H9 (cell line): ENCODE data around the gene EMC8. TPM values are rescaled to one million over a fixed set of nuclear protein-coding genes. Genes with fewer than 3 reads are reported as not detected.

Experiments
- DNase-seq: peaks from one replicate; pipeline ENCODE4 v3.0.0-alpha.2; 2017
- H2AFZ ChIP-seq: one replicate; pipeline ENCODE4 v1.6.1; 2013; ENCODE audit warnings: mild to moderate bottlenecking, low read length, control low read depth, moderate library complexity
- H2AK5ac ChIP-seq: 2 replicates; pipeline ENCODE4 v1.6.1; 2013; ENCODE audit warnings: low read length, control low read depth, mixed read lengths; ENCODE audit not compliant: insufficient read length
- H2BK120ac ChIP-seq: one replicate; pipeline ENCODE4 v1.6.1; 2013; ENCODE audit warnings: low read depth, mild to moderate bottlenecking, low read length, control low read depth, inconsistent platforms; ENCODE audit not compliant: poor library complexity, severe bottlenecking
- H2BK12ac ChIP-seq: 2 replicates; pipeline ENCODE4 v1.6.1; 2013; ENCODE audit warnings: low read length, control low read depth, mixed read lengths, low read depth; ENCODE audit not compliant: insufficient read length
- H2BK15ac ChIP-seq: 2 replicates; pipeline ENCODE4 v1.6.1; 2013; ENCODE audit warnings: low read depth, low read length, control low read depth
- H2BK20ac ChIP-seq: one replicate; pipeline ENCODE4 v1.6.1; 2013; ENCODE audit warnings: low read depth, mild to moderate bottlenecking, low read length, control low read depth, inconsistent platforms; ENCODE audit not compliant: poor library complexity, severe bottlenecking
- H2BK5ac ChIP-seq: 2 replicates; pipeline ENCODE4 v1.6.1; 2013; ENCODE audit warnings: low read length, control low read depth, mixed read lengths; ENCODE audit not compliant: insufficient read length
- H3K14ac ChIP-seq: 2 replicates; pipeline ENCODE4 v1.6.1; 2013; ENCODE audit warnings: low read length, control low read depth; ENCODE audit not compliant: insufficient read depth
- H3K18ac ChIP-seq: 2 replicates; pipeline ENCODE4 v1.6.1; 2013; ENCODE audit warnings: low read depth, mild to moderate bottlenecking, mixed read lengths, low read length, control low read depth; ENCODE audit not compliant: insufficient read length
- H3K23ac ChIP-seq: 2 replicates; pipeline ENCODE4 v1.6.1; 2013; ENCODE audit warnings: low read length, control low read depth, mixed read lengths, low read depth; ENCODE audit not compliant: insufficient read length
- H3K23me2 ChIP-seq: 2 replicates; pipeline ENCODE4 v1.6.1; 2013; ENCODE audit warnings: low read depth, mild to moderate bottlenecking, mixed read lengths, low read length, control low read depth; ENCODE audit not compliant: insufficient read length, poor library complexity, severe bottlenecking
- H3K27ac ChIP-seq: 2 replicates; pipeline ENCODE4 v1.5.1; 2013; ENCODE audit warnings: low read length, control low read depth, mixed read lengths, low read depth; ENCODE audit not compliant: insufficient read length
- H3K27me3 ChIP-seq: 2 replicates; pipeline ENCODE4 v1.6.1; 2013; ENCODE audit warnings: low read length, control low read depth, inconsistent platforms; ENCODE audit not compliant: insufficient read depth
- H3K4ac ChIP-seq: 2 replicates; pipeline ENCODE4 v1.6.1; 2013; ENCODE audit warnings: low read depth, mild to moderate bottlenecking, control low read depth, inconsistent platforms, low read length, moderate library complexity
- H3K4me1 ChIP-seq: 2 replicates; pipeline ENCODE4 v1.6.1; 2013; ENCODE audit warnings: low read length, control low read depth, inconsistent platforms; ENCODE audit not compliant: insufficient read depth
- H3K4me2 ChIP-seq: 2 replicates; pipeline ENCODE4 v1.6.1; 2013; ENCODE audit warnings: low read length, control low read depth, mixed read lengths; ENCODE audit not compliant: insufficient read length, insufficient read depth
- H3K56ac ChIP-seq: 2 replicates; pipeline ENCODE4 v1.6.1; 2013; ENCODE audit warnings: low read depth, mild to moderate bottlenecking, mixed read lengths, low read length, control low read depth; ENCODE audit not compliant: insufficient read length
- H3K79me1 ChIP-seq: 2 replicates; pipeline ENCODE4 v1.6.1; 2013; ENCODE audit warnings: low read depth, mild to moderate bottlenecking, moderate library complexity, low read length, control low read depth, inconsistent platforms; ENCODE audit not compliant: insufficient read depth, poor library complexity, severe bottlenecking
- H3K79me2 ChIP-seq: 2 replicates; pipeline ENCODE4 v1.6.1; 2013; ENCODE audit warnings: low read length, control low read depth, inconsistent platforms; ENCODE audit not compliant: insufficient read depth
- H3K9ac ChIP-seq: 2 replicates; pipeline ENCODE4 v1.6.1; 2013; ENCODE audit warnings: low read length, control low read depth, mixed read lengths; ENCODE audit not compliant: insufficient read length; ENCODE audit errors: extremely low read depth
- H3K9me3 ChIP-seq: one replicate; pipeline ENCODE4 v1.6.1; 2013; ENCODE audit warnings: low read depth, low read length, inconsistent platforms; ENCODE audit not compliant: control insufficient read depth
- H3T11ph ChIP-seq: one replicate; pipeline ENCODE4 v1.6.1; 2013; ENCODE audit warnings: mild to moderate bottlenecking, low read length, control low read depth, inconsistent platforms
- H4K20me1 ChIP-seq: one replicate; pipeline ENCODE4 v1.6.1; 2013; ENCODE audit not compliant: control insufficient read depth, insufficient read length, insufficient read depth
- H4K5ac ChIP-seq: 2 replicates; pipeline ENCODE4 v1.6.1; 2013; ENCODE audit warnings: low read depth, mild to moderate bottlenecking, mixed read lengths, low read length, control low read depth; ENCODE audit not compliant: insufficient read length
- H4K8ac ChIP-seq: replicated peaks from 2 replicates; pipeline ENCODE4 v1.6.1; 2013; ENCODE audit warnings: low read length, control low read depth, mixed read lengths, low read depth; ENCODE audit not compliant: insufficient read length
- H4K91ac ChIP-seq: 2 replicates; pipeline ENCODE4 v1.6.1; 2013; ENCODE audit warnings: low read depth, mild to moderate bottlenecking, moderate library complexity, mixed read lengths, low read length, control low read depth; ENCODE audit not compliant: insufficient read length
- H3K27ac Mint-ChIP-seq, 3 experiments: 2 replicates in 2 of 3; 3 replicates in 1 of 3; pipeline ENCODE4 v1.8.0; 2020 to 2021; ENCODE audit warnings: mixed read lengths in 3 of 3, mild to moderate bottlenecking in 1 of 3, moderate library complexity in 1 of 3
- H3K27me3 Mint-ChIP-seq: 2 replicates; pipeline ENCODE4 v1.8.0; 2021; ENCODE audit warnings: low read depth, mild to moderate bottlenecking, moderate library complexity, mixed read lengths
- H3K36me3 Mint-ChIP-seq, 3 experiments: 2 replicates in 2 of 3; 3 replicates in 1 of 3; pipeline ENCODE4 v1.8.0; 2020 to 2021; ENCODE audit warnings: low read depth in 3 of 3, mixed read lengths in 3 of 3; ENCODE audit not compliant: insufficient read depth in 1 of 3
- H3K4me1 Mint-ChIP-seq, 2 experiments: 2 replicates each; pipeline ENCODE4 v1.8.0; 2020; ENCODE audit warnings: mixed read lengths in 2 of 2
- H3K4me3 Mint-ChIP-seq, 2 experiments: 2 replicates in 1 of 2; 3 replicates in 1 of 2; pipeline ENCODE4 v1.8.0; 2020 to 2021; ENCODE audit warnings: mild to moderate bottlenecking in 2 of 2, mixed read lengths in 2 of 2, moderate library complexity in 1 of 2
- H3K9me3 Mint-ChIP-seq, 2 experiments: 2 replicates in 1 of 2; 3 replicates in 1 of 2; pipeline ENCODE4 v1.8.0; 2020; ENCODE audit warnings: mild to moderate bottlenecking in 2 of 2, mixed read lengths in 2 of 2, moderate library complexity in 1 of 2
- CTCF ChIP-seq: fragments of 200-600 bp; sonication (generic); conservative IDR thresholded peaks from 3 replicates; pipeline ENCODE4 v1.8.0; 2021; ENCODE audit warnings: antibody characterized with exemption, mild to moderate bottlenecking
- WGBS: extraction: QIAGEN DNeasy Blood & Tissue Kit; methylation state at CpG from one replicate; pipeline ENCODE4 v1.1.7; 2013; ENCODE audit warnings: missing lambda C conversion rate, low lambda C conversion rate, mixed read lengths; ENCODE audit not compliant: insufficient read length; ENCODE audit errors: extremely low coverage; 5-methylcytosine and 5-hydroxymethylcytosine counted together
- total RNA-seq: library from RNA; stranded (reverse); gene quantifications from 2 replicates; pipeline ENCODE4 v1.2.1, GENCODE V29; 2021

The EMC8 gene
- total RNA-seq, 1 experiment from 2014 or later = 52.3 TPM

- Histone ChIP-seq H2AK5ac (no peak overlapping the region), H2BK120ac (no peak overlapping the region), H3K4me2 (no peak overlapping the region), H3K4ac (no peak overlapping the region), H3K4me1 (no peaks in the 10 kb centered on the region), H2BK20ac (no peak overlapping the region), H3K79me2 (no peaks in the 10 kb centered on the region; the same call in 1 of the 2 replicates), H2BK5ac (no peak overlapping the region), H4K20me1 (no peaks in the 10 kb centered on the region), H2AFZ (no peak overlapping the region), H3K18ac (no peak overlapping the region), H4K91ac (no peak overlapping the region), H2BK15ac (no peak overlapping the region), H4K5ac (no peak overlapping the region), H3K56ac (no peak overlapping the region), H3K23ac (no peak overlapping the region), H3K14ac (no peak overlapping the region), H3T11ph (no peak overlapping the region), H3K79me1 (no peaks in the 10 kb centered on the region), H2BK12ac (no peak overlapping the region), H4K8ac (no peak overlapping the region), H3K9me3 (no peaks in the 10 kb centered on the region), H3K9ac (no peak overlapping the region), H3K27me3 (no peaks in the 10 kb centered on the region; the same call in 1 of the 2 replicates), H3K27ac (no peak overlapping the region), H3K23me2 (no peaks in the 10 kb centered on the region)
- H3K4me3 Mint-ChIP-seq = no peak overlapping the region
- peaks cover 24 to 35% (median 28%) of the 10 kb centered on the region in 3 experiments for H3K36me3 Mint-ChIP-seq
- no CpG with 5 or more reads among the region's 10 CpGs for WGBS
- DNase-seq = no peak
- no peak overlapping the region; a peak in 1 of 7 replicates for H3K27ac Mint-ChIP-seq
- H3K4me1 Mint-ChIP-seq = peaks cover 5 to 10% of the 10 kb centered on the region in 2 experiments
- H3K9me3 Mint-ChIP-seq = no peaks in the 10 kb centered on the region; a peak in 1 of 5 replicates
- H3K27me3 Mint-ChIP-seq = peaks cover 15% of the 10 kb centered on the region
- TF ChIP-seq CTCF = no peak
These were observed 10.3 kb upstream of the EMC8 start for GRCh38 chr16:85809645-85810044.
